Skin epidermis (tissue), 12 donors: Measurements from ENCODE around the gene CHST8.
A peak's percentile ranks its signal among the peaks of the same experiment; 100 is the strongest.

ENCODE experiments used
- H3K27ac ChIP-seq, 21 experiments: fragments of 200-600 bp; sonication (generic) in 11 of 21; one replicate each; pipeline ENCODE4 v1.5.0; 2020; ENCODE audit warnings: mild to moderate bottlenecking in 3 of 21, inconsistent platforms in 2 of 21, moderate library complexity in 2 of 21
- H3K4me3 ChIP-seq, 7 experiments: fragments of 200-600 bp; sonication (generic) in 2 of 7; one replicate each; pipeline ENCODE4 v1.5.0; 2020; ENCODE audit warnings: inconsistent platforms in 2 of 7, mild to moderate bottlenecking in 2 of 7, moderate library complexity in 1 of 7

The CHST8 gene

DNA sequence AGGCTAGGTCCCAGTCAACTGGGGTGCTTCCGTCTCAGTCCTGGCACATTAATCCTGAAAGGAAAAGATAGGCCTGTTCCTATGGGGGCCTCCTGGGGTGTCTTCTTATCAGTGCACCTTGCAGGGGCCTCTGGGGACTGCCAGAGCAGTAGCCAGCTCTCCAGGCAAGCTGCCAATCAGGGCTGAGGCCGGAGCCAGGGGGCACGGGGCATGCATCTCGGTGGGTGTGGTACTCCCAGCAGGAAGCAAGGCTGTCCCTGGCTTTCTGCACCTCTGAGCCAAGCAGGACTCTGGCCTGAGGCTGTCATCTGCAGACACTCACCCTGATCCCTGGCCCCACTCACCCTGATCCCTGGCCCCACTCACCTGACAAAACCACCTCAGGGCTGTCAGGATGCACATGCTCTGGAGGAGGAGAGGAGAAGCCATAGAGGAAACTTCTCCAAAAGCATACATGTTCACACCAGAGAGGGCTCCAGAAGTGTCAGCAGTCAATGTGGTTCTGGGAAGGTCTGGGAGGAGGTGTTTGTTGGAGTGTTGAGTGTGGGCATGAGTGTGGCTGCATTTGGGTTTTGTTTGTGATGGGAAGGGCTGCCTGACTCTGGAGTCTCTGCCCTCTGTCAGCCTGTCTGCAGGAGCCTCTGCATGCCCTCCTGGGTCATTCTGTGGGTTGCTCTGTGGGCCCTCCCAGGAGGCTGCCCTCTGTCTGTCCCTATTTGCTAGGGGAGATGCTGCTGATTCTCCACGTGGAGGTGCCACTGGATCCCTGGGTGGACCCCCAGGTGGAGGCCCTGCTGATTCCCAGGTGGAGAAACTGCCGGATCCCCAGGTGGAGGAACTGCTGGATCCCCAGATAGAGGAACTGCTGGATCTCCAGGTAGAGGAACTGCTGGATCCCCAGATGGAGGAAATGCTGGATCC lies 152.2 kb downstream of the CHST8 start:
- Histone ChIP-seq H3K4me3 (no peak overlapping the region), H3K27ac (no peak overlapping the region)

DNA sequence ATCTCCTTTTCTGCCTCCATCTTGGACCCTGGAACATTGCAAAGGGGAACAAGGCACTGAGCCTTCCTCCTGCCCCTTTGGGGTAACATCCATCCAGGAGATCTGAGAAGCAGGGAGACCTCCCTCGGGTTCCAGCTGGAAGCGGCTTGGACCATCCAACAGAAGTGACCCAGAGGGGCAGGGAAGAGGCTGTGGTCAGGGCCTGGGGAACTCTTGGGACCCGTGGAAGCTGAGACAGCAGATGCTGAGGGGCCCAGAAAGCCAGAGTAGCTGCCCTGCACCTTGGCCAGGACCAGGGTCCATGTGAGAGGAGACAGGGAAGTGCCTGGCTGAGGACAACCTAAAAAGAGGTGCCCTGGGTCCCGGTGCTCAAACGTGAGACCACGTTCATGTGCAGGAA lies 153.0 kb downstream of the CHST8 start:
- no peak overlapping the region for H3K4me3 ChIP-seq
- no peak overlapping the region for H3K27ac ChIP-seq

DNA sequence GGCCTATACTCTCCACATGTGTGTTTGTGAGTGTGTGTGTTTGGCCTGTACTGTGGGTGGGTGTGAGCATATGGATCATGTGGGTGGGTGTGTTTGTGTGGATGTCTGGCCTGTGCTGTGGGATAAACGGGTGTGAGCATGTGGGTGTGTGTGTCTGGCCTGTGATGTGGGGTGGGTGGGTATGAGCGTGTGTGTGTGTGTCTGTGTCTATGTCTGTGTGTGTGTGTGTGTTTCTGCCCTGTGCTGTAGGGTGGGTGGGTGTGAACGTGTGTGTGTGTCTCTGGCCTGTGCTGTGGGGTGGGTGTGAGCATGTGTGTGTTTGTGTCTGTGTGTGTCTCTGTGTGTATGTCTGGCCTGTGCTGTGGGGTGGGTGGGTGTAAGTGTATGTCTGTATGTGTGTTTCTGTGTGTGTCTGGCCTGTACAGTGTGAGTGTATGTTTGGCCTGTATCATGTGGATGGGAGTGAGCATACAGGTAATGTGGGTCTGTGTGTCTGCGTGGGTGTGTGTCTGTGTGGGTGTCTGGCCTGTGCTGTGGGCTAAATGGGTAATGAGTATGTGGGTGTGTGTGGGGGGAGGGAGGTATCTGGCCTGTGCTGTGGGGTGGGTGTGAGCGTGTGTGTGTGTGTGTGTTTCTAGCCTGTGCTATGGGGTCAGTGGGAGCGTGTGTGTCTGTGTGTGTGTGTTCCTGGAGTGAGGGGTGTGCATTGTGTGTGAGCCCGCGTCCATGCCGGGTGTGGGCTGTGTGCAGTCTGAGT lies 154.2 kb downstream of the CHST8 start:
- no peak overlapping the region for H3K4me3 ChIP-seq
- no peak overlapping the region for H3K27ac ChIP-seq

DNA sequence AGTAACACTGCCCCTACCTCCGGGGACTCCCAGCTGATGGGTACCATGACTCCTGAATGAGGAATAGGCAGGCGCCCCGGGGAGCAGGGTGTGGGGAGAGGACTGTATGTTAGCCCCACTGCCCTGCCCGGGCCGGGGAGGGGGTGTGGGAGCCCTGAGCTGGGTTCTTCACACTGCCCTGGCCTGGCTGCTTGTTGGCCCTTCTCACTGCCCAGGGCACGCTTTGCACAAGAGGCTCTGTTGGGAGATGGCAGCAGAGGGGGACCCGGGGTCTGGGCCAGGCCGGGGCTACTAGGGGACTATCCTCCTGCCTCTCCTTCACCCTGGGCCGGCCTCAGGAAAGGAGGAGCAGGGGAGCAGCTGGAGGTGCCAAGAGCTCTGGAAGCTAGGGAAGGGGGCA lies 155.6 kb downstream of the CHST8 start:
- Histone ChIP-seq H3K27ac (no peak overlapping the region), H3K4me3 (no peak overlapping the region)

DNA sequence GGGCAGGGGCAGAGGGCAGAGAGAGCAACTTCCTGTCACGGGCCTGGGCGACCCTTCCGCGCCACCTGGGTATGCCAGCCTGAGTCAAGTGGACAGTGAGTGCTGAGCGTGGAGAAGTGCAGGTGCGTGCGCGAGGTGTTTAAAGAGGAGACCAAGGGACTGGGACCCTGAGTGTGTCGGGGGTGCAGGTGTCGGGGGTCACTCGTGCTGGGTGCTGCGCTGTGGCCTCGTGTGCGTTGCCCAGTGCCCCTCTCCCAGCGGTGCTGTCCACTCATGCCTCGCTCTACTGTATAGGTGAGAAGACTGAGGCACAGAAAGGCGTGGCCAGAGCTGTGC lies 156.0 kb downstream of the CHST8 start:
- H3K4me3 ChIP-seq = no peak overlapping the region
- H3K27ac ChIP-seq = no peak overlapping the region

DNA sequence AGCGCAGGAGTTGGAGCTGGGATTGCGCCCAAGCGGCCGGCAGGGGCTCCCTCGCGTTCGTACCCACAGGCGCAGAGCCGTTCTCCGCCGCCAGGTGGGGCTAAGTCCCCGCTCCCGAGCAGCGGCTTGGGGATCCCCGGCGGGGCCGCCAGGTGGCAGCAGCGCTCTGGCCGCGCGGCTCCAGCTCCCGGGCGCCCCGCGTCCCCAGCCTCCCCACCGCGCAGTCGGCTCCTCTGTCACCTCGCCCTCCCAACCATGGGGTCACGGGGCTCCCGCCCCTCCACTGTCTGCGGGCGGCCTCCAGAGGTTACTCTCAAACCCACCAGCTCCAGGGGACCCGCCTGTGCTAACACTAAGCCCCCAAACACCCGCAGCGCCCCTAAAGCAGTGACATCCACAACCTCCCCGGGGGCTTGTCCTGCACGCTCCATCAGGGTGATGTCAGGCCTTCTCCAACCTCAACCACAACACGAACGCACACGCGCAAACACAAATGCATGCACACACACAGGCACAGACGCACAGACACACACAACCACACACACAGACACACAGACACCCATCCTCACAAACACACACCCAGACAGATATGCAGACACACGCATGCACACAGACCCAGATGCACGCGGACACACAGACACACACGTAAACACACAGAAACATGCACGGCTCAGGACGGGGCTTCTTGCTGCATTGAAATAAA lies 156.5 kb downstream of the CHST8 start:
- H3K4me3 ChIP-seq = peak overlapping the region in 1 of 7 experiments; percentile 22
- no peak overlapping the region for H3K27ac ChIP-seq

DNA sequence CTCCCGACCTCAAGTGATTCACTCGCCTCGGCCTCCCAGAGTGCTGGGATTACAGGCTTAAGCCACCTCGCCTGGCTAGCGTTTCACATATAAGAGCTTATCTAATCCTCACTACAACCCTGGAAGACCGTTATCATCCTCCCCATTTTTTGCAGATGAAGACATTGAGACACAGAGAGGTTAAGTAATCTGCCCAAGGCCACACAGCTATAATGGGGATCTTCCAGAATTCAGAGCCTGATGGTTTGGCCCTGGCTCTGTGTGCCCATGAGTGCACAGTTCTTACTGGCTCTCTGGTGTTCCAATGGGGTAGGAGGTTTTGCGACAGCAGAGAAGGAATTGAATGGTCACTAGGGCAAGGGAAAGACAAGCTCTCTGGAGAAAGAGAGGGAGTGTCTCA lies 158.1 kb downstream of the CHST8 start:
- Histone ChIP-seq H3K4me3 (no peak overlapping the region), H3K27ac (no peak overlapping the region)

DNA sequence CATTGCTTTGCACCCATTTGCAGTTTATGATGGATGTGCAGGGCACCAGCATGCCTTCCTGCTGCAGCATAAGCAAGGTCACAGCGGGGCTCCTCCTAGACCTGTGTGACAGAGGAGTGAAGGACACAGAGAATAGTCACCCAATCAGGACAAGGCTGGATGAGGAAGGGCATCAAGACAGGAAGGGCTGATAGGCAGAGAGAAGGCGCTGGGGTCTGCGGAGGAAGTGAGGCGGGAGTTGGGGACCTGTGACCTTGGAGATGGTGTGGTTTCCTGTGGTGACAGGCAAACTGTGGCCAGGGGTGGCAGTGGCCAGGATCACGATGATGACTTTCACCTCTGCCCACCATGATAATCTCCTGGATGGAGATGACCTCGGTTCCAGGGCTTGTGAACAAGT lies 158.5 kb downstream of the CHST8 start:
- no peak overlapping the region for H3K27ac ChIP-seq

DNA sequence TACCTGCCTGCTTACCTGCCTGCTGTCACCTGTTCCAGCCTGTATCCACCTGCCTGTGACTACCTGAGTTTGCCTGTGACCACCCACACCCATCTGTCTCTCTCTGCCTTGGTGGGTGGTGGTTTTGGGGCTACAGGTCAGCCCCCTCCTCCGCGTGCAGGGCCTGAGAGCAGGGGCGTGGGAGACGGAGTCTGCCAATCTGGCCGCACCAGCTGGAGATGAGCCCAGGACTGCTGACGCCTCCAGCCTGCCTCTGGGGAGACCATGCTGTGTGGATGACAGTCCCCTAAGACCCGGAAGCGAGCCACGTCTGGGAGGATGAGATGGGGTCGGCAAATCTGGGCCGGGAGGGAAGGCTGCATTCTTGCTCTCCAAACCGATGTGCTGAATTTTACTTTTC lies 159.0 kb downstream of the CHST8 start:
- Histone ChIP-seq H3K27ac (no peak overlapping the region), H3K4me3 (no peak overlapping the region)

More for the DNA sequence above, 158.5 kb downstream of the CHST8 start:
- H3K4me3 ChIP-seq = no peak overlapping the region

DNA sequence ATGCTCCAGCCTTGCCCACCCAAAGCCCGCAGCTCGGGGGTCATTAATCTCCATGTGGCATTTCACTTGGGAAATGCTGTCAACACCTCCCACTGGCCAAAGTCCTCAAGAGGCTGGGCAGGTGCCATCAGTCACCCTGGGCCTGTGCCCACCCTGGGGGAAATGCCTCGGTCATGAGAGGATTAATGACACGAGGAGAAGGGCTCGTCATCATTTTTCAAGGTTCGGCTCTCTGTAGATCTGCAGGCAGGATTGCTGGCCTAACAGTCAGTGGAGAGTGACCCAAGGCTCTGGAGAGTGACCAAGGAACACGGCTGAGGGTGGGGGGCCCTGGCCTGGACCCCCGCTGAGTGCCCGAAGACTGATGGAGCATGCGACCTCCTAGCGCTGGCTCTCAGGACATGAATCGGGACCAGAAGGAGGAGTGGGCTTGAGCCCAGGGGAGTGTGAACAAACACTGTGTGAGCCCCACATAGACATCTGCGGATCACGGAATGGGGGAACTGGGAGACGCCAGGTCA lies 159.7 kb downstream of the CHST8 start:
- no peak overlapping the region for H3K27ac ChIP-seq
- H3K4me3 ChIP-seq = no peak overlapping the region

DNA sequence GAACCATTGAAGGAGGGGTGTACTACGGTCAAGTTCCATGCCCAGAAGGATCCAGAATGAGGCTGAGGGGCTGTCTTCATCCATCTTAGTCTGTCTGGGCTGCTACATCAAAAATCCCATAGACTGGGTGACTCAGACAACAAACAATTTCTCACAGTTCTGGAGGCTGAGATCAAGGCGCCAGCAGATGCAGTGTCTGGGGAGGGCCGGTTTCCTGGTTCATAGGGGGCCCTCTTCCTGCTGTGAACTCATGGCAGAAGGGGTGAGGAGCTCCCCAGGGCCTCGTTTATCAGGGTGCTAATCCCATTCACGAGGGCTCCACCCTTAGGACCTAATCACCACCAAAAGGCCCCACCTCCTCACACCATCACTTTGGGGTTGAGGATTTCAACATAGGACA lies 160.2 kb downstream of the CHST8 start:
- no peak overlapping the region for H3K4me3 ChIP-seq

DNA sequence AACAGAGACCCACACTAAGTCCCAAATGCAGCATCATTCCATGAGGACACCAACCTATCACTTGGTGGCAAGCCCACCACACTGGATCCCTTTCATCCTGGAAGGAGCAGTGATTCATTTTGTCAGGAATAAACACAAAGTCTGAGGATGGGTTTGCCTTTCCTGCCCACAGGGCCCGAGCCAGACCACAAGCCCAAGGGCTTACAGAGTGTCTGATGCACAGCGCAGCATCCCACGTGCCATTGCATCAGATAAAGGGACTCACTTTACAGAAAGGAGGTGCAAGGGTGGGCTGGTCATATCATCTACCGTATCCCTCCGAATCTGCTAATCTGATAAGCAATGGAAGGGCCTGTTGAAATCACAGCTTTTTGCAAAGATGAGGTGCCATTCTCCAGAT lies 162.7 kb downstream of the CHST8 start:
- no peak overlapping the region for H3K4me3 ChIP-seq
- H3K27ac ChIP-seq = no peak overlapping the region

More for the DNA sequence above, 160.2 kb downstream of the CHST8 start:
- H3K27ac ChIP-seq = no peak overlapping the region

DNA sequence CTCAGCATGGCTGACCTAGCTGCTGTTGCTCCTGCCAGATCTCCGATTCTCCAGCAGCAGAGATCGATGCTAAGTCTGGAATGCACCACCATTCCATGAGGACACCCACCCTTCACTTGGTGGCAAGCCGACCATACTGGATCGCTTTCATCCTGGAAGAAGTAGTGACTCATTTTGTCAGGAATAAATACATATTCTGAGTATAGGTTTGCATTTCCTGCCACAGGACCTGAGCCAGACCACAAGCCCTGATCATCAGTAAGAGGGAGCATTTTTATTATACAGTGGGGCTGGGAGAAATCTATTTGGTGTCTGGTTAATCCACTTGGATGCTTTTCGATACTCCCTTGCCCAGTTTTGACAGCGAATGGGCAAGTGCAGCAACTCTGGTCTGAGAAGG lies 164.0 kb downstream of the CHST8 start:
- Histone ChIP-seq H3K27ac (no peak overlapping the region), H3K4me3 (no peak overlapping the region)

DNA sequence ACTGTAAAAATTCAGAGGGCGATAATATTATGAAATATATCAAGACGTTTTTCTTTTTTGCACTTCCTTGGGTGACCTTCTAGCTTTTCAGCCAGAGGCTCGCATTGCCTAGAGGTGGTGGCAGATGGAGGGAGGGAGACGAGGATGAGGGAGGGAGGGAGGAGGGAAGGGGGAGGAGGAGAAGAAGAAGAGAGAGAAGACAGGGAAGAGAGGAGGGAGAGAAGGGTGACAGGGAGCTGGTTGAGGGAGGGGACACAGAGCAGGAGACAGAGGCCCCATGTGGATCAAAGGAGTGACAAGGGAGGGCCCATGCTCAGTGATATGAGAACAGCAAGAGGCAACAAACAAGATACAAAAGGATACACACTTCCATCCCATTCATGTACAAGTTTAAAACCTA lies 166.9 kb downstream of the CHST8 start:
- Histone ChIP-seq H3K4me3 (no peak overlapping the region), H3K27ac (no peak overlapping the region)

DNA sequence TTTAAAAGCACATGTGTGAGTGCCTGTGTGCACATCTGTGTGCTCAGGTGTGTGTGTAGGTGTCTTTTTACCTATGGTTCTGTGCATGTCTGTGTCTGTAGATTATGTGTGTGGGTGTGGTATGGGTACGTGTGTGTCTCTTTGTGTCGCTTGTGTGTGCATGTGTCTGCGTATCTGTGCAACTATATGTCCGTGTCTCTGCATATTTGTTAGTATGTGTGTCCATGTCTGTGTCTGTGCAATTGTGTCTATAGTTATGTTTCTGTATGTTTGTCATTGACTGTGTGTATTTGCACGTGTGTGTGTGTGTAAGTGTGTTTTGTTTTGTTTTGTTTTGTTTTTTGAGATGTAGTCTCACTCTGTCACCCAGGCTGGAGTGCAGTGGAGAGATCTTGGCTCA lies 167.6 kb downstream of the CHST8 start:
- Histone ChIP-seq H3K27ac (no peak overlapping the region), H3K4me3 (no peak overlapping the region)

DNA sequence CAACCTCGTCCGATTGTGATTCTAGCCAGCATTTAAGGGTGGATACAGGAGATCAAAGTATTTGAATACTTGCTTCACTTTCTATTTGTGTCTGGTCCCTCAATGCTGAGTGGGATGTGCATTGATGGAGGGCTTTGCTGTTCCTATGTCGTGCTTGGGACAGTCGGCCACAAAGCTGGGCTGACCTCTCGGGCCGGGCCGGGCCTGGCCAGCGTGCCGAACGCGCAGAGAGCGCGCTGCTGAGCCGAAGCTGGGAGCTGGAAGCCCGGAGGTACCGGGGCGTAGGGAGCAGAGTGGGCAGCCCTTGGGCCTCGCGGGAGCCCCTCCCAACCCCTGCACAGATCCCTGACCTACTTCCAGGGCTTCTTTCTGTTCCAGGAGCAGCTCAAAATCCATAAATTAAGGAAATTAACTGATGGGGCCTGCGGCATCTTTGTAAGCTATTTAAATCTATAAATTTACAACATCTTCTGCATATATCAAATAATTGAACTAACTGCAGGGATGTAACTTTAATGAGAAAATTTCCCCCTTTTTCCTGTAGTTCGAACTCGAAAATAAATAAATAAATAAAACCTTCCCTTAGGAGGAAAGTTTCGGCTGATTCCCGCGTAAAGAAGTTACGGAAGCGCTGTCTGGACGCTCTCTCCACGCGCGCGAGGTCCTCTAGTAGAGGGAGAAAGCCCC lies 173.1 kb downstream of the CHST8 start:
- Histone ChIP-seq H3K27ac (peak overlapping the region; percentile 81 to 99 (median 98)), H3K4me3 (peak overlapping the region; percentile 58 to 80 (median 77))

DNA sequence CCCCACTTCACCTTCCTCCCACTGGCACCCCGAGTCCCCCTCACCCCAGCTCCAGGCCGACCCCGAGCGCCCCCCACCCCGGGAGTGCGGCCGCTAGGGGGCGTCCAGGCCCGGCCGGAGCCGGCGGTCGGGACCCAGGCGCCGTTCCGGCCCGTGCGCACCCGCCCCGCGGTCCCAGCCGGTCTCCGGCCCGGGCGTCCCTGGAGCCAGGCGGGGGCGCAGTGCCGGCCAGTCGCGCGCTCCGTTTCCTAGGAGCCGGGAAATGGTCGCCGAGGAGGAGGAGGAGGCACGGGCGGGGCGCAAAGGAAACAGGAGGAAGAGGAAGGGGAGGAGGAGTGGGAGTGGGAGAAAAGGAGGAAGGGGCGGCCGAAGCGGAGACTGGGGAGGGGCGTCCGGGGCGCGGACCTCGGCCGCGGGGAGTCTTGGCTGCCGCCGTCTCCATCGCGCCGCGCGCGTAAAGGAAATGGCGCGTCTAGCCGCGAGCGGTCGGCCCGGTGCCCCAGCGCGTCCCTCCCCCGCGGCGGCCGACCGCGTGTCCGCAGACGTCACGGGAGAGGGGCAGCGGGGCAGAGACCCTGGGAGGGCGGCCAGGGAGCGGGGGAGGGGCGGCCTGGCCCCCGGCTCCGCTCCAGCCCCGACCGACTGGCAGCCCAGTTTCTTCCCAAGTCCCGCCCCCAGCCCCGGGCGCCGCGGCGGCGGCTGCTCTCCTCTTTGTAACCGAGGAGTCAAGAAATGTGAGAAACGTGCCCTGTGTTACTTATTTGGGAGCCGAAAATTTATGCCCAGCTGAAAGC lies 173.8 kb downstream of the CHST8 start:
- peak overlapping the region; percentile 81 to 99 (median 98) for H3K27ac ChIP-seq
- peak overlapping the region; percentile 58 to 80 (median 77) for H3K4me3 ChIP-seq

DNA sequence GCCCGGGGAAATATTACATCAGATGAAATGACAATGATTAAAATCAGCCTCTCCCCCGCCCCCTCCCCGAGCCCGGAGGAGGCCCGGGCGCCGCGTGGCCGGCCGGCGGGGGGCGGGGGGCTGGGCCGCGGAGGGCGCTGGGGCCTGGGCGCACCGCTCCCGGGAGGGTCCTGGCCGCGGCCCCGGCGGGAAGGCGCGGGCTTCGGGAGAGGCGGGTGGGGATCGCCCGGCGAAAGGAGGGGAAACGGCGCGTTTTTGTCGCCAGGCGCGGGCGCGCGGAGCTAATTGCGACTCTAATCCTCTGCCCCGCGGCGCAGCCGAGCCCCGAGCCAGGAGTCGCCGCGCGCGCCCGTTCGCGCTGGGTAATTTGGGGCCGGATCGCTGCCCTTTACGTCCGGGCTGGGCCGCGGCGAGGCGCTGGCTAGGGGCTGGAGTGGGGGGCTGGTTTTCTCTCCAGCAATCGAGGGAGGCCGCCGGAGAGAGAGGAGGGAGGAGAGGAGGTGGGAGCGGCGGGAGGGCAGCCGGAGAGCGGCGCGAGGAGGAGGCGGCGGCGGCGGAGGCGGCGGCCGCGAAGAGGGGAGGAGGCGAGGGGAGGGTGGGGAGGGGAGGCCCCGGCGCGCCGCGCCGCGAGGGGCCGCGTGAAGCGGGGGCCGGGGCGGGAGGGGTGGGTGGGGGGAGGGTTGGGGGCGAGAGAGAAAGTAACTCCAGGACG lies 174.6 kb downstream of the CHST8 start, which contains the start of gene KCTD15:
TSS of gene KCTD15 (plus strand) at position 707 of the 712 bp plus-strand sequence. CDS start 3,585 bp downstream, outside the sequence.
- Histone ChIP-seq H3K4me3 (peak within 1 kb of the TSS; percentile 58 to 80 (median 77)), H3K27ac (peak within 1 kb of the TSS; percentile 91 to 99 (median 98))
